Choroid plexus epithelial cell (primary cell): ENCODE measurements around the gene FLNA.

ENCODE experiments used
- DNase-seq: peaks from one replicate; pipeline ENCODE4 v3.0.0-alpha.2; 2010; ENCODE audit warnings: low read depth
- H3K4me3 ChIP-seq: 2 replicates; pipeline ENCODE4 v1.5.1; 2011; ENCODE audit warnings: low read depth, mild to moderate bottlenecking, control low read depth, low read length, moderate library complexity
- TF ChIP-seq, protein P1 (sequence below): conservative IDR thresholded peaks from 2 replicates; pipeline ENCODE4 v1.5.1; 2011; ENCODE audit warnings: low read depth, mild to moderate bottlenecking, control low read depth, inconsistent platforms, low read length, moderate library complexity

FLNA gene

GRCh38 chrX:154411981-154412340 is 37.5 kb upstream of the FLNA start:
- H3K4me3 ChIP-seq: peak overlapping the region; percentile 69
- TF ChIP-seq, protein P1, sequence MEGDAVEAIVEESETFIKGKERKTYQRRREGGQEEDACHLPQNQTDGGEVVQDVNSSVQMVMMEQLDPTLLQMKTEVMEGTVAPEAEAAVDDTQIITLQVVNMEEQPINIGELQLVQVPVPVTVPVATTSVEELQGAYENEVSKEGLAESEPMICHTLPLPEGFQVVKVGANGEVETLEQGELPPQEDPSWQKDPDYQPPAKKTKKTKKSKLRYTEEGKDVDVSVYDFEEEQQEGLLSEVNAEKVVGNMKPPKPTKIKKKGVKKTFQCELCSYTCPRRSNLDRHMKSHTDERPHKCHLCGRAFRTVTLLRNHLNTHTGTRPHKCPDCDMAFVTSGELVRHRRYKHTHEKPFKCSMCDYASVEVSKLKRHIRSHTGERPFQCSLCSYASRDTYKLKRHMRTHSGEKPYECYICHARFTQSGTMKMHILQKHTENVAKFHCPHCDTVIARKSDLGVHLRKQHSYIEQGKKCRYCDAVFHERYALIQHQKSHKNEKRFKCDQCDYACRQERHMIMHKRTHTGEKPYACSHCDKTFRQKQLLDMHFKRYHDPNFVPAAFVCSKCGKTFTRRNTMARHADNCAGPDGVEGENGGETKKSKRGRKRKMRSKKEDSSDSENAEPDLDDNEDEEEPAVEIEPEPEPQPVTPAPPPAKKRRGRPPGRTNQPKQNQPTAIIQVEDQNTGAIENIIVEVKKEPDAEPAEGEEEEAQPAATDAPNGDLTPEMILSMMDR: no peak
- peak; percentile 65 for DNase-seq

GRCh38 chrX:154409222-154409871 is 34.9 kb upstream of the FLNA start, which contains the start of gene DNASE1L1:
Gene DNASE1L1, minus strand, starts transcription at chrX:154409254. Its CDS starts 3,686 bp downstream, at chrX:154405568.
- peak within 1 kb of the TSS; percentile 56 for H3K4me3 ChIP-seq
- TF ChIP-seq, protein P1: no peak
- DNase-seq: peak; percentile 82

- peak overlapping the region; percentile 56 for H3K4me3 ChIP-seq
- DNase-seq: no peak
- TF ChIP-seq, protein P1: no peak
Observed at GRCh38 chrX:154408659-154409221, 34.3 kb upstream of the FLNA start.

DNA sequence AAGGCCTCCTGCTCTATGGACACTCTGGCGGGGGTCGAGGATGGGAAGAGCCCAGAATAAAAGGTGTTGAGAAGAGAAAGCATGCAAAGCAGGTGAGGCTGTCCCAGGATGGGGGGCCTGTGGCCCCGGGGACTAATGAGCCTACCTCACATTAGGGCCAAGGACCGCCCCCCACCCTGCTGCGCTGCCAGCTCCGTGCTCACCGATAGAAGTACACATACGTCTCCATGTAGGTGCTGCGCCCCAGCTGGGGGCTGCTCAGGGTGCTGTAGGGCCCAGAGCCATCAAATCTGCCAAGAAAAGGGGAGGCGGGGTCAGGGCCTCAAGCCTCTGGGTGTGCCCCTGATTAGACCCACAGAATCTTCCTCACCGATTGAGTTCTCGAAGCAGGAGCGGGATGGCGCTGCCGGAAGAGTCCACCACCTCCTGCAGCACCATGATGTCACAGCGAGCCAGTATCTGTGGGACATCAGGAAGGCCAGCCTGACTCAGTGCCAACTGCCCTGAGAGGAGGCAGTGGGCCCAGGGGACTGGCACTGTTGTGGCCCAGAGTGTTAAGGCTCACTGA is 30.3 kb upstream of the FLNA start:
- TF ChIP-seq, protein P1: no peak
- no peak for DNase-seq
- no peak overlapping the region for H3K4me3 ChIP-seq

GRCh38 chrX:154403858-154404257 is 29.4 kb upstream of the FLNA start:
- TF ChIP-seq, protein P1: no peak
- no peak overlapping the region for H3K4me3 ChIP-seq
- DNase-seq: no peak

- DNase-seq: no peak
Observed at GRCh38 chrX:154403192-154403591, 28.8 kb upstream of the FLNA start.

More at GRCh38 chrX:154403192-154403591, 28.8 kb upstream of the FLNA start:
- no peak overlapping the region for H3K4me3 ChIP-seq
- TF ChIP-seq, protein P1: no peak
